GM21423 (cell line): ENCODE data around the gene MACROD2.

ENCODE experiments used
- ATAC-seq: cut with Tn5 transposase; IDR thresholded peaks from one replicate; pipeline ENCODE4 v1.9.1; 2021; ENCODE audit warnings: mild to moderate bottlenecking, moderate library complexity; ENCODE audit not compliant: unreplicated experiment

Gene MACROD2

GRCh38 chr20:14632906-14633305 is 637.6 kb downstream of the MACROD2 start:
- no peak for ATAC-seq

GRCh38 chr20:14633507-14633906 is 638.2 kb downstream of the MACROD2 start:
- no peak for ATAC-seq

- no peak for ATAC-seq
Measured at GRCh38 chr20:14634665-14635064, 639.3 kb downstream of the MACROD2 start.

DNA sequence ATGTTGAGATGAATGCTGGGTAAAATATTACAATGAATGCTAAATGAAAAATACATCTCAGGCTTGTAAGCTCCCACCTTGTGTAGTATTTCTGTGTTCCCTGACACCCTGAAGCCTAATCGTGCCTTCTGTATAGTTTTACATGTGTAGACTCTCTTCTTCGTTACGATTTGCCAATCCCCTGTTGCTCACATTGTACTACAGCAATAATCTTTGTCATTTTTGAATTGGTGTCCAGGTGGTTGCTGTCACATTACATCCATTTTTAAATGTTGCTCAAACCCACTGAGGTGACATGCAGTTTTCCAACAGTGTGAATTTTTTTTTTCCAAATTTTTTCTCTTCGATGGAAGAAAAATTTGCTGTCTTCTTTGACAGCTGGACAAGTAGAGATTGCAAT is 642.1 kb downstream of the MACROD2 start:
- no peak for ATAC-seq

- ATAC-seq = no peak
Measured at GRCh38 chr20:14643146-14643545, 647.8 kb downstream of the MACROD2 start.

- ATAC-seq = no peak
Measured at GRCh38 chr20:14643556-14643955, 648.2 kb downstream of the MACROD2 start.

DNA sequence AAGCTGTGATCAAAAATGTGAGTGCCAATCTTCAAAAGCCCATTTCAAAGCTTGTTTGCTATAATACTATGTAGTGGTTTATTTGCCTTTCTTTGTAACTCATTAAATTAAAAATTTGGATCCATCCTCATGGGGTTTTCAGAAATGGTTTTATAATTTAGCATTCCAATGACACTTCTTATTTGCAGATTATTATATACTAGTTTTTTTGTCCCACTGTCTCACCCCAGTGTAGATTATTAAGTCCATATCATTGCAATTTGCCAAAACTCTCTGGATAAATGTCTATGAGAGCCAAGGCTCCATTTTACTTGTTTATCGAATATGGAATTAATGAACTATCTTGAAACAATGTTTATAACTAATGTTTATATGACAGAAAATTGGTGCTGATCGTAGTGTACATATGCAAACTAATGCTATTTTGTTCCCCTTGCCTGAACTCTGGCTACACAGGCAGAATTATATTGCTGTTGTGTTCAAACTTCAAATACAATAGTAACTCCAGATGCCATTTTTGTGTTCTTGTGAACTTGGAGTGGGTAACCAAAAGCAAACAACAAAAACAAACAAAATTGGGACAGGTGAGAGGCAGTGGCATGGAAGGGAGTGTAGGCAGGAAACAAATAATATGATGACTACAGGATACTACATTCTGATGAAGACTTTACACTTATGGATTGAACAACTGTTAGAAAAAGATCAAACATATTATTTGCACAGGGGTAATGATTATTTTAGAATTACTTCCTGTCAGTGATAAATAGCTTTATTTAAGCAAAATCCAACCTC is 649.2 kb downstream of the MACROD2 start:
- ATAC-seq = no peak

GRCh38 chr20:14647016-14647415 is 651.7 kb downstream of the MACROD2 start:
- no peak for ATAC-seq

DNA sequence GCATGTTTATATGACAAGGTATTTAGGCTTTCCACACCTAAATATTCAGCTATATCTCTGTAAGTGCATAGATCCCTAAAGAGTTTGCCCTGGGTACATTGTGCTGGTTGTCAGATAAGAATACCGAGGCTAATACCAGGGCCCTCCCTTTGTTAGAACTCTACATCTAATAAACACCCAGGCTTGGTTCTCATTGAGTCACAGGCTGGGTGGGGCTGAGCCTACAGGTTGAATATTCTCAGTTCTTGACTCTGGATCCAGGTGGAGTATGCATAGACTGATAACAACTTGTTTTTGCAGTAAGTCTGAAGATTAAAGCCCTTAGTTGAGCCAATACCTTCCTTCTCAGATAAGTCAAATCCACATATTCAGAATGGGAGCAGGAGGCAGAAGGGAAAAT is 654.3 kb downstream of the MACROD2 start:
- ATAC-seq = no peak

DNA sequence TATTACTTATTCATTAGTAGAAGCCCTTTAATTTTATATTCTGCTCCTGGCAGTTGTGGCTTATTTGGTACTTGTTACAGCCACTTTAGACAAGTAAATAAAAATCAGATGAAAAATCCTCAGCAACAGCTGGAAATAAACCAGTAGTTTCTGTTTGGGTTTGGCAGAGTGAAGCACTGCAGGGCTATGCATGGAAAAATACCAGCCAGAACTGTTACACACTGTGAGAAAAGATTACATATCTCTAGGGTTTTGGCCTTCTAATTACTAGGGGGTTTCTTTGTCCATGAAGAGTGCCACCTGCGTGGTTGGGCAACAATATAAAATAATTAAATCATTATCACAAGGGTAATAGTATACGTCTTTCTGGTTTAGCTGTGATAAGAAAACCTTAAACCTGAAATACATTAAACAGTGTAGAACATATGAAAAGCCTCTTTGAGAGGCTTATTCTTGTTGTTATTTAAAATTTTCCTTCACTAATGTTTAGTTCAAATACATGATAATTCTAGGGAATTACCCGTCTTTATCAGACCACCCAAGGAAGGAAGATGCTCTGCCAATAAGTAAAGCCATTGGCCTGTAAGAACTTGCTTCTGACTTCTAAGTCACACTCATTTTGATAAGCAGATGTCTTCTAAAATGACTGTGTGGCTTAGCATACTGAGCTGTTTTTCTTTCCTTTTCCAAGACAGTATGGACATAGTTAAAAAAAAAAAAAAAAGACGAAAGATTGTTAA is 662.1 kb downstream of the MACROD2 start:
- ATAC-seq = no peak

GRCh38 chr20:14664101-14664500 is 668.8 kb downstream of the MACROD2 start:
- ATAC-seq = no peak

GRCh38 chr20:14666696-14667095 is 671.4 kb downstream of the MACROD2 start:
- ATAC-seq = no peak

- no peak for ATAC-seq
Measured at GRCh38 chr20:14667226-14667625, 671.9 kb downstream of the MACROD2 start.

DNA sequence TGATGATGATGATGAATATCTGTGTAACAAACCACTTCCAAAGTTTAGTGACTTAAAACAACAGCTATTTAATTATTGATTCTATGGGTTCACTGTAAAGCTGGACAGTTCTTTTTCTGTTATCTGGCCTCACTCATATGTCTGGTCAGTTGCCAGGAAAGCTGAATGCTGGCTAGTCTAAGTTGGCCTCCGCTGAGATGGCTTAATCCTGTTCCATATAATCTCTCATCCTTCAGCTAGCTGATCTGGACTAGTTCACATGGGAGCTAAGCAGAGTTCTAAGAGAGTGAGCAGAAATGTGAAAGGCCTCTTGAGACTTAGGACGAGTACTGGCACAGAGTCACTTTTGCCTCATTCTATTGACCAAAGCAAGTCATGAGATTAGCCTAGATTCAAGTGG is 676.8 kb downstream of the MACROD2 start:
- no peak for ATAC-seq

DNA sequence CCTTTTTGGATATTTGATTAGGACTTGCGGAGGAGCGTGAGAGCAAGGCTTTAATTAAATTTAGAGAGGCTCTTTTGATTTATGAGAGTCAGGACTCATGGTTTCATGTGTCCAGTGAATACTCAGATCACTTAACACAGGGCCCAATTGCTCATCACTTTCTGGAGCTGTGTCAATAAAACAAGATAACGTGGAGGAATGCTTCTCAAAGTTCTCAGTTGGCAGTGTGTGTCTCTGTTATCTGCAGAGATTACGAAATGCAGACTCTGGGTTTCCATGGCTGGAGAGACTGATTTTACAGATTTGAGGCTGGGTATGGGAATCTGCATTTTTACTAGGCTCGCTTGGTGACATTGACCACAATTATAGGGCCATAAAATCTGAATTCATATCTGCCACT is 677.8 kb downstream of the MACROD2 start:
- ATAC-seq = no peak

- no peak for ATAC-seq
Measured at GRCh38 chr20:14677455-14677854, 682.1 kb downstream of the MACROD2 start.

DNA sequence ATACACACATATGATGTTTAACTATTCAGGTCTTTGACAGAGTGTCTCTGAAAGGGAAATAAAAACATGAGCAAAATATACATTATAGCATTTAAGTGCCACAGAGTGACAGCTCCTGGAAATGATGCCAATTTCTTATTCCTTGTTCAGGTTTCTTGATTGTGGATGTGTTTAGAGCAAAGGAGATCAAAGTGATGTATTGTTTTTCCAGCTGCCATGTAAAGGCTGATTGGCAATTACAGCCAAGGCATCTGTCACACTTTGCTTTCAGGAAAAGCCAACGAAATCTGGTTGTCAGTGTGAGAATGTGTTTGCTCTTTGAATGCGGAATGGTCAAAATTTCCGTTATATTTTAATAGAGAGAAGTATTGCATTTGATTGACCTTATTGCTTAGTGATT is 689.9 kb downstream of the MACROD2 start:
- no peak for ATAC-seq

DNA sequence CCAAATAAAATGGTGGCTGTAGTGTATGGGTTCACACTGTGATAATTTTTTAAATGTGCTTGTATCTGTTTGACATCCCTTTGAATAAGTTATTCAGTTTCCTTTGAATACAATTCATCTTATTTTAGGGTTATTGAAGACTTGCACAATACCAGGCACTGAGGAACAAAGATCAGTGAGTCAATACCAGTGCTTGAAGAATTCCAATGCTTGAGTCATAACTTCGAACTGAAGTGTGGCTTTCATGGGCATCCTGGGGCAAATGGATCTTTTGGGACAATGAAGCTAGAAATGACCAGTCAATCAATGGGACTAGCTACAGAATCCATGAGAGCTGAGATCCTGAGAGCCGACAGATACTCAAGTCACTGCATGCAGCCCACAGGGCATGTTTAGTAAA is 692.0 kb downstream of the MACROD2 start:
- ATAC-seq = no peak

DNA sequence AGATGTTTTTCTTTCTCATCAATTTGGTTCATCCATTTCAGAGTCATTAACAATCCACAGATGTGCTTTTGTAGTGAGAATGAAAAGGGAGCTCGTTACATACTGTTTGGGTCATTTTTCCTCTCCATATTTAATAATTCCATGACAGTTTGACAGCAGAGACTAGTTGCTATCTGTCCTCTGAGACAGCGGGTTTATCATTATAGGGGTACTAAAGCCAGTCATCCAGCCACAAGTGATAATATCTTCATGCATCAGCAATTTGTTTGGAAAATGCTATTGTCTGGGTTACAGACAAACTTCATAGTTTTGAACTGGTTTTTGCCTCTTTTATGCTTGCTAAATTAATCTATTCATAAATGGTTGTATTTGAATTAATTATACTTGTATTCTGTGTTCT is 692.7 kb downstream of the MACROD2 start:
- no peak for ATAC-seq

DNA sequence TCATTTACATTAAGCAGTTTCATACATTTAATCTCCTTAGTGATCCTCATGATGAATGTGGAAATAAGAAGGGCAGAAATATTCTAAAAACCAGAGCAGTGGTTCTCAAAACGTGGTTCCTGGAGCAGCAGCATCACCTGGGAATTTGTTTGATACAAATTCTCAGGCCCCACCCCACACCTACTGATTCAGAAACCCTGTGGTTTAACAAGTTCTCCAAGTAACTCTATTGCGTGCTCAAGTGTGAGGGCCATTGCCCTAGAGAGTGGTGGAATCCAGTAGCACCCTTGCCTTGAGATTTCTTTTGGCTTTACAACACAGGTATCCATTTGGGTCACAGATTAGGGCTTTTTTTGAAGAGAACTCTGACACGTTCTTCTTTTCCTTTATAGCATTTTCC is 696.7 kb downstream of the MACROD2 start:
- no peak for ATAC-seq

GRCh38 chr20:14696478-14696877 is 701.2 kb downstream of the MACROD2 start:
- ATAC-seq = no peak

GRCh38 chr20:14696937-14697336 is 701.6 kb downstream of the MACROD2 start:
- ATAC-seq = no peak
